HTERT RPE-1 (cell line): Measurements from ENCODE around the gene PERCC1.

Source experiments
- in situ Hi-C: fragments of 300-500 bp; cut with MboI; formaldehyde crosslinking; loops from 4 replicates; pipeline ENCODE4 v1.14.3; 2020; ENCODE audit warnings: low sequenced_read_pairs

Gene PERCC1

DNA sequence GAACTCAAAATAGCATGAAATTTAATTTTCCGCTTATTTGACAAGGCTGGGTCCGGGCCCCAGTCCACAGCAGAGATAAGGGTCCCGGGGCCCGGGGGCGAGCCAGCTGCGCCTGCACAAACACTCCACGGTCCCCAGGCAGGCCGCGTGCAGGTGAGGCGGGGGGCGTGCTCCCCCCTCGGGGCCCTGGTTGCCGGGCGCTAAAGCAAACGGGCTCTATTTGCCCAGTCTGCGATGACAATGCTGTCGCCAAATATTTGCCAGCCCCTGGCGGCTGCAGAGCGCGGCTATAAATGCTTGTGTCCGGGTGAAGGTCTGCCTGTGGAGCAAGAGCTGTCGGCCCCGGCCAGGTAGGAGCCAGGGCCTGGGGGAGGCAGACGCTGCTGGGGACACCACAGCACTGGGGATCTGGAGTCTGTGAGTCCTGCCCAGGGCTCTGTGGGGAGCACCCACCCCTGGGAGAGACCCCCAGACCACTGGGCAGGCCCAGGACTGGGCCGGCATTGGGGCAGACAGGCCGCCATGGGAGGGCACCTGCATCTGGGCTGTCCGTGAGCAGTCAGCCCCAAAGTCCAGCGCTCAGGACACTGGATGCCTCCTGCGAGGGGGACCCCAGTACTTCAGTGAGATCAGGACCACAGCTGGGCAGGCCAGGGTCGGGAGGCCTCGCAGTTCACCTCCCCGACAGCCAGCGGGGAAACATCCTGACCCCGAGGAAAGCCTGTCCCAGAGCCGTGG, at the start of gene PERCC1:
Gene PERCC1 (plus strand): TSS at position 320 of the 738 bp plus-strand sequence. CDS start 1,516 bp downstream, outside the sequence.
- in situ Hi-C loops: no loop called here

DNA sequence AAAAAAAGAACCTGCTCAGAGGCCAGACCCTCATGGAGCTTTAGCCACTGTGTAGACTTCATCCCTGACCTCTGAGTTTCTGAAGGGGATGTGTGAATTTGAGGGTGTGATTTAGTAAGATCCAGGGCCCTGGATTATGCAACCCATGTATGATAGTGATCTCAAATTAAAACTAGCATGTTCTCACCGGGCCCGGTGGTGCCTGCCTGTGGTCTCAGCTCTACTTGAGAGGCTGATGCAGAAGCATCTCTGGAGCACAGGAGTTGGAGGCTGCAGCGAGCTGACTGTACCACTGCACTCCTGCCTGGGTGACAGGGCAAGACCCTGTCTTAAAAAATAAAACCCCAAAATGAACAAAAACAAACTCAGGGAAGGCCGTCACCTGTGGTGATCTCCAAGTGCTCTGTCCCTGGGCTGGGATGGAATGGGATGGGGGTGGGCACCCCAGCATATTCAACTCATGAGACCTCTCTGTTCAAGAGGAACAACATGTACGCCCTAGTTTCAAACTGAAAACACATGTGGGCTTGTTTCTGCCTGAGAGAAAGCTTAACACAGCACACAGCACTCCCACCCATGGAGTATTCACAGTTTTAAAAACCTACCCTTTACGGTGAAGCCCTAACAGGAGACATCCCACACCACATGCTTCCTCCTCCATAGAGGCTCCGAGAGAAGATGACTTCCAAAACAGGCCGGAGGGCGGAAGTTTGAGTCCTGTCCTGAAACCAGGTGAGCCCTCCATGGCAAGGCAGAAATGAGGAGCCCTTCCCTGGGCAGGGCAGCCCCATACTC, 49.1 kb upstream of the PERCC1 start:
- in situ Hi-C loops: no loop called here

DNA sequence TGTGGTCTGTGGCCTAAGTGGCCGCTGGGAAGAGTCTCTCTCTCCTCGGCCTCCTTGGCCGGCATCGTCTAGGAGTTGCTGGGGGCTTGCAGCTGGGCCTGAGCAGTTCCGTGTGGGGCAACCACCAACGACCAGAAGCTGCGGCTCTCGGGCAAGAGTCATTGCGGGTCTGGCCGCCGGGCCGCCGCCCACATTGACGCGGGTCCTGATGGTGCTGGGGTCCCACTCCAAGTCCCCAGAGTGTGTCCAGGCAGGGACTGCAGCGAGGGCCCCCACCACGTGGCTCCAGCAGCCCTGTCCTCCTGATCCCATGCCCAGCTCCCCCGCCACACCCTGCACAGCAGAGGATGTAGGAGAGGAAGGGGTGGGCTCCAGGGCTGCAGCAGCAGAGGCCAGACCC, 47.3 kb upstream of the PERCC1 start:
- in situ Hi-C loops: no loop called here

GRCh38 chr16:1385232-1385631, 45.6 kb upstream of the PERCC1 start:
- in situ Hi-C loops: no loop called here

GRCh38 chr16:1387331-1387730, 43.5 kb upstream of the PERCC1 start:
- in situ Hi-C loops: no loop called here

GRCh38 chr16:1389762-1390161, 41.1 kb upstream of the PERCC1 start:
- in situ Hi-C loops: no loop called here

- in situ Hi-C loops: no loop called here
These were observed 40.6 kb upstream of the PERCC1 start for GRCh38 chr16:1390239-1390779.

DNA sequence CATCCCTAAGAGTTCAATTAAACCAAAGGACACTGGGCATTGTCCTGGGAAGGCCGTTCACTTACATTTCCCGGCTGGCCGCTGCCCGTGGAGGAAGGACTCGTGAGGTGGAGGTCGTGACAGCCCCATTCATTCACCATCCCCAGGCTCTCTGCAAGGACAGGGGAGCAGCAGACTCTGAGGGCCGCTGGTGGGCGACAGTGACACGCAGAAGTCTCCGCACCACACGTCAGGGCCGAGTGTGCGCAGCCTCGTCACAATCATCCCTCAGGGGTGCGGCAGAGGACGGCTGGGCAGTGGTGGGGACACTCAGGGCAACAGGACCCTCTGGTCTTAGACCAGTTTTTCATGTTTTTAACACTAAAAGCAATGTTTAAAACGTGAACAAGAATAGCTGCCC, 38.1 kb upstream of the PERCC1 start:
- in situ Hi-C loops: no loop called here

- in situ Hi-C loops: no loop called here
These were observed 37.2 kb upstream of the PERCC1 start for GRCh38 chr16:1393613-1394176.

GRCh38 chr16:1394367-1394951, 36.4 kb upstream of the PERCC1 start:
- in situ Hi-C loops: no loop called here

DNA sequence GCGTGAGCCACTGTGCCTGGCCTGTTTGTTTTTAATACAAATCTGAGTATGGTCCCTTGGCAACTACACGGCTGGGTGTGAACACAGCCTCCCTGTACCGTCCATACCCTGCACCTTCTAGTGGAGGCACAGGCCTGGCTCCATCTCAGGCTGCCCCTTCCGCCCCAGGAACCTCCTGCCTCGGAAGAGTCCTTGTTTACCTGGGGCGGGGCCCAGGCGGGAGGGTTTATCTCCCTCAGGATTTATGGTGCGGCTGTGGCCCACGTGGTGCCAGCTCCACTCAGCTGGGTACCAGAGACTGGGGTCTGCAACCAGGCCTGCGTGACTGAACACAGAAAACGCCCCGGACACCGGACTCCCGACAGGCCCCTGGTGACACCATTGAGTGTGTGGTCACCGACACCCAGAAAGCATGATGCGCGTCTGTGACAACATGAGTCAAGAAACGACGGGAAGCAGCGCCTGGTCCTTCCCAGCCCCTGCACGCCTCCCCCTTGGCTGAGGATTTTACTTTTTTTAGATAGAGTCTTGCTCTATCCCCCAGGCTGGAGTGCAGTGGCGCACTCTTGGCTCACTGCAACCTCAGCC, 35.3 kb upstream of the PERCC1 start:
- in situ Hi-C loops: no loop called here

GRCh38 chr16:1397779-1398178, 33.1 kb upstream of the PERCC1 start:
- in situ Hi-C loops: no loop called here

DNA sequence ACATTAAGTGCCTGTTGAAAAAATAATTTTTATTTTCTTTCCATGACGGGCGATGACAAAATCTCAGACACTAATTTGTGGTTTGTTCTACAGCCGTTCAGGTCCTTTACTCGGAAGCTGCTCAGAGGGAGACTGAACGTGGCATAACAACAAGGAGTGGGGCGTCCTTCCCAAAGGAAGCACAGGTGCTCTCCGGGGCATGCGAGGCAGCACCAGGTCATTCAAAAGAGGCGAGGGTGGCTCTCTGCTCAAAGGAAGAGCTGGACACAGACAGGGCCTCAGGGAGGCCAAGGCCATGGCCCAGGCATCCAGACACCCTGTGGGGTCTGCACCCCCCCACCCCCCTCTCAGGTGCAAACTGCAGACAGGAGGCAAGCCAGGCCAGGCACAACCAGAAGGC, 32.5 kb upstream of the PERCC1 start:
- in situ Hi-C loops: no loop called here

- in situ Hi-C loops: no loop called here
These were observed 31.9 kb upstream of the PERCC1 start for GRCh38 chr16:1398826-1399581.

DNA sequence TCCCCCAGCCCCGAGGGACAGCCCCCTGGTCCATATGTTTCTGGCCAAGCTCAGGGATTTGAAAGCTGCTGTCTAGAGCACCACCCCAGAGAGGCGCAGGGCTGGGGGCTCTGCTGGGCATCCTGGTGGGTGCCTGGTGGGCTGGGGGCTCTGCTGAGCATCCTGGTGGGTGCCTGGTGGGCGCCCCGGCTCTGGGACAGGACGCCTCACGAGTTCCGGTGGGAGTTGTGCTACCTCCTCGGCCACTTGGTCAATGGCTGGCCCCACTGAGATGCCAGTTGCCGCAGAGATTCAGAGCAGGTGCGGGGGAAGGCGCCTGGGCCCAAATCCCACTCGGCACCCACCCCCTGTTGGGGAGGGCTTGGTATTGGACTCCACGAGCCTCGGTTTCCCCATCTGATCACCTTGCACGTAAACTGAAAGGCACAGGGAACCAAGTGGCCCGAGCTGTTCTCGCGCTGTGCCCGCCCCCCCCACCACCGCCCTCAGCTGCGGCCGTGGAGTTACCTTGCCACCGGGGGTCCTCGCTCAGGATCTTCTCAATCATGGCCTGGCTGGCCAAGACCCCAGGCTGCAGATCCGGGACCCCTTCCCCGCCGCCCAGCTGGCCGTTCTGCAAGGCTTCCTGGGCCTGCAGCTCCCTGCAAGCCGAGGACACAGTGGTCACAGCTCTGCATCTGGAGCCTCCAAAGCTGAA, 29.7 kb upstream of the PERCC1 start:
- in situ Hi-C loops: no loop called here

DNA sequence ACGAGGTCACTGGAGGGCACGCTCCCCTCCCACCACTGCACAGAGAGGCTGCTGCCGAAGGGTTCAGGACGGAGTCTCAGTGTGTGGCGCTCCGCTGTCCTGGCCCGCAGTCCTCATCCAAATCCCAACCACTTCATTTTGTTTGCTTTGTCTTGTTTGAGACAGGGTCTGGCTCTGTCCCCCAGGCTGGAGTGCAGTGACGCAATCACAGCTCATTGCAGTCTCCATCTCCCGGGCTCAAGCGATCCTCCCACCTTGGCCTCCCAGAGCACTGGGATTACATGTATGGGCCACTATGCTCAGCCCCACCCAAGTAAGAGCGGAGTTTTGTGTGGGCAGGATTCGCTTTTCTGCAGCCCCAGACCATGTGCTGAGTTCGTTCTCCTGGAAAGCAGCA, 29.1 kb upstream of the PERCC1 start:
- in situ Hi-C loops: no loop called here

DNA sequence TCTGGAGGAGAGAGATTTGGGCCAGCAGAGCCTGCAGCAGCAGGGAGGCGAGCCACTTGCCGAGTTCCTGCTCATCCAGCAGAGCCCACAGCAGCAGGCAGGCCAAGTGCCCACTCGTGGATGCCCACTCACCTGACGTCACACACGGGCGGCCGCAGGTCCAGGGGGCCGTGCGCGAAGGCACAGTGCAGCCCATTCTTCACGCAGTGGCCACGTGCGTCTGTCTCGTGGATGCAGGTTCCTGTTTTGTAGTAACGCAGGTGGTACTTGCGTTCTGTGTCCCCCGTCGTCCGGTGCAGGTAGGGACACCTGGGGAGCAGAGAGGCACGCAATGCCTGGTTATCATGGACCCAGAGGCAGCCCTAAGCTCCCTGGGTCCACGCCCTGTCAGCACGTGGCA, 27.8 kb upstream of the PERCC1 start:
- in situ Hi-C loops: no loop called here

DNA sequence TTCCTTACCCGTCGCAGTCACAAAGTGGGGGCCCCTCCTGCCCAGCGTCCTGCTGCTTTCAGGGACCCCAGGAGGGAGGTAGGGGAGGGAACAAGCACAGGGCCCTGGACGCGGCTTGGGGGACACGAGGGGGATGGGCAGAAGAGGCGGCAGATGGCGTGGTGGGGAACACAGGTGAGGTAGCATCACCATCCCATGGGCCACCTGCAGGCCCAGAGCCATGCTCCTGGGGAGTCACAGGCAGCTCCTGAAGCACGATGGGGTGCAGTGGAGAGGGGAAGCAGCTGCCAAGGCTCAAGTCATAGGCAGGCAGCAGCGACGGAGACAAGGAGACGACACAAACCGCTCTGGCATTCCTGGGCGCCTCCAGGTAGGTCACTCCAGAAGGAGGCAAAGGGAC, 27.1 kb upstream of the PERCC1 start:
- in situ Hi-C loops: no loop called here

DNA sequence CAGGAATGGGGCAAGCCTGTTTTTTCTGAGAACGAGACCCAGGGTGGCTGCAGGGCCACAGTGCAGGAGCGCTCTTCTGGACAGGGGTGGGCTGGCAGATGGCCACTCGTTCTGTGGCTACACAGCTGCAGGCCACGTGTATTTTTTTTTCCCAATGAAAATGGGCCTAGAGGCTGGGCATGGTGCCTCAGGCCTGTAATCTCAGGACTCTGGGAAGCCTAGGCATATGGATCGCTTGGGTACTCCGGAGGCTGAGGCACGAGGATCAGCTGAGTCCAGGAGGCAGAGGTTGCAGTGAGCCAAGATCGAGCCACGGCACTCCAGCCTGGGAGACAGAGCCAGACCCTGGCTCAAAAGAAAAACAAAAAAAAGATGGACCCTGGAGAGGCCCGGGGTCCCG, 23.1 kb upstream of the PERCC1 start:
- in situ Hi-C loops: no loop called here
